HG02840 (cell line): ENCODE results near the gene ZNF644.

Source experiments
- ATAC-seq: cut with Tn5 transposase; IDR thresholded peaks from one replicate; pipeline ENCODE4 v1.9.1; 2021; ENCODE audit warnings: mild to moderate bottlenecking, moderate library complexity, moderate number of reproducible peaks; ENCODE audit not compliant: unreplicated experiment, low FRiP score

Gene ZNF644

DNA sequence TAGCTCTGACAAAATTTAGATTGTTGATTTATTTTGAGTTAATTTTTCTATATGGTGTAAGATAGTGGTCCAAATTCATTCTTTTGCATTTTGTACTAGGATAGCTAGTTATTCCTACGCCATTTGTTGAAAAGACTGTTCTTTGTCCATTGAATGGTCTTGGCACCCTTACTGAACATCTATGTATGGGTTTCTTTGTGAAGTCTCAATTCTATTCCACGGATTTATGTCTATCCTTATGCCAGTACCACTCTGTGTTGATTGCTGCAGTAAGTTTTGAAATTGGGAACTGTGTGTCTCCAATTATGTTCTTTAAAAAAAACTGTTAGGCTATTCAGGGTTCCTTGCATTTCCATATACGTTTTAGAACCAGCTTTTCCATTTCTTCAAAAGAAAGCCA, 145.7 kb downstream of the ZNF644 start:
- ATAC-seq = no peak
